ENCODE data around the gene TTLL6. TPM values are rescaled to one million over a fixed set of nuclear protein-coding genes. Genes with fewer than 3 reads are reported as not detected.

The TTLL6 gene
- total RNA-seq (not detected in 2 replicates), polyA plus RNA-seq (not detected in 2 replicates), polyA minus RNA-seq (not detected in 2 replicates), Bru-seq, nascent RNA (not detected), BruChase-seq, experiment 1, labeled RNA remaining after a 6-hour chase (percentile 2 among the genes with signal in this experiment), BruChase-seq, experiment 2, labeled RNA remaining after a 2-hour chase (not detected)
- not detected in 2 replicates for polyA plus RNA-seq (2011; cell fraction: cytosol; rRNA removed)
- polyA plus RNA-seq (2011; cell fraction: nucleus; rRNA removed): not detected in 2 replicates
- polyA plus RNA-seq (2012): not detected in 2 replicates
- polyA minus RNA-seq (2011; cell fraction: cytosol; rRNA and poly(A)+ RNA removed): not detected
- not detected in 2 replicates for polyA minus RNA-seq (2011; cell fraction: nucleus; rRNA and poly(A)+ RNA removed)
- long read RNA-seq: 0 reads

GRCh38 chr17:48816774-48817590 lies at the start of gene TTLL6:
Gene TTLL6 (minus strand): TSS chr17:48817229. CDS start chr17:48817072, 157 bp downstream.
- Histone ChIP-seq H3K27me3 (ENCODE audit: control insufficient read depth in 2 of 2, insufficient read depth in 2 of 2, low read length in 2 of 2) (peaks cover 11 to 21% of the 10 kb centered on the region in 2 experiments), H4K20me1 (replicated peaks; ENCODE audit: control insufficient read depth, extremely low read depth, insufficient read depth, low read length) (no peaks in the 10 kb centered on the region), H3K36me3 (ENCODE audit: control insufficient read depth in 2 of 2, extremely low read depth in 1 of 2, insufficient read depth in 2 of 2, low read length in 2 of 2) (no peaks in the 10 kb centered on the region), H3K9me3 (replicated peaks; ENCODE audit: control insufficient read depth, insufficient read depth, low read length) (no peaks in the 10 kb centered on the region), H3K4me3 (replicated peaks in 1 of 3; ENCODE audit: insufficient read depth in 1 of 3, low read depth in 1 of 3, low read length in 3 of 3) (peak within 1 kb of the TSS in 2 of 3 experiments; percentile 14 to 40), H3K9ac (replicated peaks; ENCODE audit: extremely low read depth, insufficient read depth, low read length) (no peak within 1 kb of the TSS), H2AFZ (ENCODE audit: low read depth, low read length) (peak within 1 kb of the TSS; percentile 82), H3K4me2 (ENCODE audit: insufficient read depth, low read length) (peak within 1 kb of the TSS; percentile 50), H3K79me2 (ENCODE audit: control insufficient read depth, insufficient read depth, low read length) (no peaks in the 10 kb centered on the region), H3K4me1 (ENCODE audit: control insufficient read depth, extremely low read depth, insufficient read depth, low read length) (peaks cover 6% of the 10 kb centered on the region), H3K9me1 (replicated peaks; ENCODE audit: control insufficient read depth, extremely low read depth, insufficient read depth, low read length) (no peaks in the 10 kb centered on the region), H3K27ac (ENCODE audit: insufficient read depth, low read depth, low read length) (no peak within 1 kb of the TSS)
- DNase-seq (ENCODE audit: low read depth, low spot score): peak; percentile 85
- dilution Hi-C loops (cut with MboI; ENCODE audit: extremely low pct_ligation_motif_present, low sequenced_read_pairs): no loop called here
- no TSS peak for BruUV-seq (replicated peaks)
- peak; percentile 45 for TF ChIP-seq EZH2 (IDR thresholded peaks at IDR 0.05; ENCODE audit: borderline replicate concordance, low read depth, low read length, severe bottlenecking)
- no peak for TF ChIP-seq GATA2 (IDR thresholded peaks at IDR 0.05; ENCODE audit: insufficient read depth, insufficient read length, low read depth, low read length)
- ChIA-PET POLR2A (interaction anchor here (0.6 kb wide), 1 partner anchor 63 kb away, joined by 3 read pairs; no protein-coding TSS in a partner anchor), CTCF (interaction anchor here (1.3 to 25.1 kb wide), 11 partner anchors 13 to 219 kb away, joined by 3 to 1186 read pairs (median 12); no protein-coding TSS in a partner anchor)
- FAIRE-seq: peak; percentile 75
- intact Hi-C loops (cut with micrococcal nuclease): loop anchor here (5.0 kb wide), 1 partner anchor 215 kb away; no protein-coding TSS in a partner anchor

GRCh38 chr17:48860456-48860855 lies 43.4 kb upstream of the TTLL6 start:
- H3K9me1 ChIP-seq (replicated peaks; ENCODE audit: control insufficient read depth, extremely low read depth, insufficient read depth, low read length): no peaks in the 10 kb centered on the region
- BruUV-seq (replicated peaks): no TSS peak
- intact Hi-C loops (cut with micrococcal nuclease) (no loop called here), dilution Hi-C loops (cut with MboI; ENCODE audit: extremely low pct_ligation_motif_present, low sequenced_read_pairs) (no loop called here)
- no peaks in the 10 kb centered on the region for H3K9me3 ChIP-seq (replicated peaks; ENCODE audit: control insufficient read depth, insufficient read depth, low read length)
- H3K9ac ChIP-seq (replicated peaks; ENCODE audit: extremely low read depth, insufficient read depth, low read length): no peak overlapping the region
- no peaks in the 10 kb centered on the region for H3K27me3 ChIP-seq (ENCODE audit: control insufficient read depth in 2 of 2, insufficient read depth in 2 of 2, low read length in 2 of 2)
- no peak overlapping the region for H3K27ac ChIP-seq (ENCODE audit: insufficient read depth, low read depth, low read length)
- H4K20me1 ChIP-seq (replicated peaks; ENCODE audit: control insufficient read depth, extremely low read depth, insufficient read depth, low read length): no peaks in the 10 kb centered on the region
- H2AFZ ChIP-seq (ENCODE audit: low read depth, low read length): no peak overlapping the region
- no peaks in the 10 kb centered on the region for H3K4me1 ChIP-seq (ENCODE audit: control insufficient read depth, extremely low read depth, insufficient read depth, low read length)
- FAIRE-seq (no peak), DNase-seq (ENCODE audit: low read depth, low spot score) (no peak)
- H3K4me3 ChIP-seq (replicated peaks in 1 of 3; ENCODE audit: insufficient read depth in 1 of 3, low read depth in 1 of 3, low read length in 3 of 3): no peak overlapping the region
- H3K36me3 ChIP-seq (ENCODE audit: control insufficient read depth in 2 of 2, extremely low read depth in 1 of 2, insufficient read depth in 2 of 2, low read length in 2 of 2): peaks cover 2 to 4% of the 10 kb centered on the region in 2 experiments
- ChIA-PET CTCF (interaction anchor here (0.9 to 6.8 kb wide), 7 partner anchors 9 to 182 kb away, joined by 3 to 44 read pairs (median 4); partner anchors contain the start of gene TTLL6), POLR2A (no interaction called here)
- H3K79me2 ChIP-seq (ENCODE audit: control insufficient read depth, insufficient read depth, low read length): no peaks in the 10 kb centered on the region
- TF ChIP-seq MYC (IDR thresholded peaks at IDR 0.05; ENCODE audit: low read depth, low read length) (no peak), CTCF (IDR thresholded peaks at IDR 0.05; ENCODE audit: extremely low read depth in 1 of 2, insufficient read depth in 1 of 2, low read depth in 1 of 2, low read length in 2 of 2) (no peak), POLR2AphosphoS5 (IDR thresholded peaks at IDR 0.05; ENCODE audit: insufficient read depth, low read depth, low read length) (no peak), POLR2A (IDR thresholded peaks at IDR 0.05; ENCODE audit: low read depth, low read length) (no peak), GATA2 (IDR thresholded peaks at IDR 0.05; ENCODE audit: insufficient read depth, insufficient read length, low read depth, low read length) (no peak), FOS (IDR thresholded peaks at IDR 0.05; ENCODE audit: borderline replicate concordance, insufficient read depth, low read length) (no peak), MAX (IDR thresholded peaks at IDR 0.05; ENCODE audit: insufficient read depth, insufficient read length) (no peak), JUN (IDR thresholded peaks at IDR 0.05; ENCODE audit: borderline replicate concordance, insufficient read depth, insufficient read length, low read depth) (no peak), EZH2 (IDR thresholded peaks at IDR 0.05; ENCODE audit: borderline replicate concordance, low read depth, low read length, severe bottlenecking) (no peak)
- H3K4me2 ChIP-seq (ENCODE audit: insufficient read depth, low read length): no peak overlapping the region
